Stromal cell of bone marrow (primary cell): Measurements from ENCODE around the gene SGSM2.
A peak's percentile ranks its signal among the peaks of the same experiment; 100 is the strongest.

Experiments used
- DNase-seq: peaks from one replicate; pipeline ENCODE4 v3.0.0-alpha.2; 2012; ENCODE audit warnings: low read depth

SGSM2 gene

GRCh38 chr17:2398655-2399571 lies 61.6 kb downstream of the SGSM2 start:
- DNase-seq = peak; percentile 63

DNA sequence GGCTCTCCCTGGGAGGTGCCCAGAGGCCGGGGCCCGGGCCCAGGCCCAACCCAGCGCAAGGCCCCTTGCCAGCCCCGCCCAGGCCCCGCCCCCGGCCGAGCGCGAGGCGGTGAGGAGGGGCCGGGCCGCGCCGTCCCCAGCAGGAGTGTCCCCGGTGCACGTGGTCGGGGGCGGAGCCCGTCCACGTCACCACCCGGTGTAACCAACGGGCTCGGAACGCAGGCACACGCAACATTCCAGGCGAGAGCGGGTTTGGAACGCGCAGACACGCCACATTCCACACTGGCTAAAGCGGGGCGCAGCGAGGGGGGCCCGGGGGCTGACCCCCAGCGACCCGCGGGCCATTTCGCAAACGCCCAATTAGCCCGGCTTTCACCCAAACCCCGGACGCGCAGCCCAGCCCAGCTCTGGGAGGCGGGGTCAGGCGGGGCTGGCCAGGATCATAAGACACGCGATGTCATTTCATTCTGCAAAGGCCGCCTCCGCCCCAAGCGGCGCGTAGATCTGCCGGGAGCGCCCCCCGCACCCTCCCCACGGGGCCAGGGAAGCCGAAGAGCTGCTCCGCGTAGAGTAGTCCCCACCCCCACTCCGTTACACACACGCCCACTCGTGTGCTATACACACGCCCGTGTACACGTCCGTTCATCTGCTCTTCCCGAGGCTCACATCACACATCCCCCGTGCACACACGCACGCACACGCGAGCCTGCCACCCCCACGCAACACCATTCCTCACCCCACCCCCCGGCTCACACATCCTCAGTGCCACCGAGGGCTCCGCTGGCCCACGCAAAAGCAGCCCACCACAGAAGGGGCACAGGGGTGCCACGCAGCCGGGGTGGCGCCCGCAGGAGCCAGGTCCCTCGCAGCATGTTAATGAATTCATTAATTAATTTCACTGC lies 62.5 kb downstream of the SGSM2 start:
- DNase-seq = peak; percentile 91

DNA sequence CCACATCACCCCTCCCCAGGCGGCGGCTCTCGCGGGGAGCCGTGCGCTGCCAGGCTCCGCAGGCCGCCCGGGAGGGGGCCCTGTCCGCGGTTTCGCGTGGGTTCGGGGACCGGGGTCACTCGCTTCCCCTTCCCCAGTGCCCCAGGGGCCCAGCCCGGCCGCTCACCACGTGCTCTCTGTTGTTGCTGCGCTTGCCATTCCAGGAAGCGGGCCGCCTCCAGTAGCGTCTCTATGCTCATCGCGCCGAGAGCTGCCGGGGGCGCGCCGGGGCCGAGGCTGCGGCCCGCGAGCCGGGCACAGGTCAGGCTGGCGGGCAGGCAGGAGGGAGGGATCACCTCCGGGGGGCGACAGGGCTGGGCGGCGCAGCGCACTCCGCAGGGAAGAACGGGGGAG lies 63.2 kb downstream of the SGSM2 start:
- DNase-seq = no peak

DNA sequence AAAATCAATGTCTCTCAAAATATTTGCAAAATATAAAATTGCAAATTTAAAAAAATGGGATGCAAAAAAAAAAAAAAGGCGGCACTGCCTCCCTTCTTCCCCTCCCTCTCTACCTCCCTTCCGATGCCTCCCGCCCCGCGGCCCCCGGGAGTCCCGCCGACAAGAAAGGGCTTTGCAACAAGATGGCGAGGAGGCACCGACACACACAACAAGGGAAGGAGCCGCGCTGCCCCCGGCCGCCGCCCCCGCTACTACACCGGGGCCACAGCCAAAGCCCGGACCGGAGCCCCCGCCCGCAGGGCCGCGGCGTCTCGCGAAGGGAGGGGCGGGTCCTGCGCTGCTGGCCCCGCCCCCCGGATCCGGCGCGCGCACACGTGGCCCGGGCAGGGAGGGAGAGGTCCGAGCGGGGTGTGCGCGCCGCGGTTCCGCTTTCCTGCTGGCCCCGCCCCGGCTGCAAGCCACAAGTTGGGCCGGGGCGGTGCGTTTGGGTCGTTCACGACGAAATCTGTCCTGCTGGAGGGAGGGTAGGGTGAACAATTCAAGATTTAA lies 63.6 kb downstream of the SGSM2 start, which contains the start of gene MNT:
TSS of gene MNT (minus strand) at position 184 of the 549 bp plus-strand sequence. CDS start 348 bp downstream, outside the sequence.
- DNase-seq = peak; percentile 87

- peak; percentile 98 for DNase-seq
These were observed 64.3 kb downstream of the SGSM2 start for GRCh38 chr17:2401426-2402221.

GRCh38 chr17:2402544-2402943 lies 65.2 kb downstream of the SGSM2 start:
- no peak for DNase-seq

- DNase-seq = no peak
These were observed 65.7 kb downstream of the SGSM2 start for GRCh38 chr17:2403044-2403443.

- DNase-seq = peak; percentile 93
These were observed 68.1 kb downstream of the SGSM2 start for GRCh38 chr17:2405247-2405926.

DNA sequence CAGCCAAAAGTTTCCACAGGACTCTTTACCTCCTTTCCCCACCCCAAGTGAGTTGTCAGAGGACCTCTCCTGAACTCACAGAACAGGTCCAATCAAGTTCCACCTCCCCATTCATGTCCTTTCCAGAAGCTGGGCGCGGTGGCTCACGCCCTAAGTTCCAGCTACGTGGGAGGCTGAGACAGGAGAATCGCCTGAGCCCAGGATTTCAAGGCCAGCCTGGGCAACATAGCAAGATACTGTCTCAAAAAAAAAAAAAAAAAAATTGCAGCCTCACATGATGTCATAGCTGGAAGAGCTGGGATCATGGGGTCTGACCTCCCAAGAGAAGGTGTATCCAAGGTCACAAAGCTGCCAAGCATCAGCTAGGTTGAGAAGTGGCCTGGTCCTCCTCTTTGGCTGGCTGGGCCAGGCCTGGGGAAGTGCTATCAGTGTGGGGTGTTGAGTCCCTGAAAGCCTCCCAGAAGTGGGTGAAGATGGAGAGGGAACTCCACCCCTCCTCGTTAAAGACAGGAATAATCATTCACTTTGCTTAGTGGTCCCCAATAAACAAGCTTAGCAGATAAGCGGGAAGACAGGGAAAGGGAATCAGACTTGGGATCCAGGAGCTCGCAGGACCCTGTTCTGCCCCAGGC lies 69.1 kb downstream of the SGSM2 start:
- DNase-seq = no peak

DNA sequence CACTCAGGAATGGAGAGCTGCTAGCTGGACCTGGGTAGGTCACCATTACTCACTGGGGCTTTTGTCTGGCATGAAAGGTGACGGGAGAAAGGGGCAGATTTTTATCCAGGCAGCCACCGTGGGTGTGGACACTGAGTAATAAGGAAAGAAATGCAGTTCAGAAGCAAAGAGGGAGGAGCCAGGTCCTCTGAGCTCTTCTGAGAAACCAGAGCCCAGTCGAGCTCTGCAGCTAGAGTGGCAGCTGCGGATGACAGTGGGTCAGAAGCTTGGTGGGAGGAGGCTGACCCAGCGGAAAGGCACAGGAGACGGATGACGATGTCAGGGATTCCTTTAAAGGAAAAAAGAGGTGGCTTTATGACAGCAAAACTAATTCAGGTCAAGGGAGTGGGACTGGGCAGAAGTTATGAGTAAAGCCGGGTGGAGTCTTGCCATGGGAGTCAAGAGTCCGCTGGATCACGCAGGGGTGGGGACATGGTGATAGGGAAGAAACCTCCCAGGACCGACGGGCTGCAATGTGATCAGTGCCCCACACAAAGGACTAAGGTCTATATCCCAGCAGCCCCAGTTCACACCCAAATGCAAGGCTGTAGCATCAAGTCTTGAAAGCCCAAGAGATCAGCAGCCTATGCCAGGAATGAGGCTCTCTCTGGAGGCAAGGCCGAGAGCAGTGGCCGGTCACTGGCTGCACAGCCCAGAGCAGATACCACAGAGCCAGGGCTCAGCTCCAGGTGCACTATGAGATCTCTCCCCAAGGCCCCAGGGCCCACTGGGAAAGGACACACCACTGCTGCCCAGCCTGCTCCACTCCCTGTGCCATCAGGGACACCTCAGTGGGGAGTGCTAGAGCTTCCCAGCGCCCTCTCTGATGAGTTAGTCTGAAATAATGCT lies 69.8 kb downstream of the SGSM2 start:
- peak; percentile 90 for DNase-seq

DNA sequence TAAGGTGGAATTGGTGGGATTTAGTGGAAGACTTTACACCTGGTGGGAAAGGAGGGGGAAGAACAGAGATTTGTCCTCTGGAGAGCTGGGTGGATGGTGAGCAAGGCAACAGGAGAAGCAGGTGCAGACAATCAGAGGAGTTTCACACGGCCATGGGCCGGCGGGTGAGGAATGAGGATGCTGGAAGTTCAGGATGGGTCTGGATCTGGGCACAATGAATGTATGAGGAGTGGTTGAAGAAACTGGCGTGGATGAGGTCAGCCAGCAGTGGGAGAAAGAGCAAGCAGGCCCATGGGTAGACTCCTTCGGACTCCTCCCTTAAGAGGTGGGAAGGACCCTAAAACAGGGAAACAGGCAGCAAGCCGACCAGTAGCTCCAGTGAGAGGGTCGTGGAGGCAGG lies 73.7 kb downstream of the SGSM2 start:
- DNase-seq = no peak

DNA sequence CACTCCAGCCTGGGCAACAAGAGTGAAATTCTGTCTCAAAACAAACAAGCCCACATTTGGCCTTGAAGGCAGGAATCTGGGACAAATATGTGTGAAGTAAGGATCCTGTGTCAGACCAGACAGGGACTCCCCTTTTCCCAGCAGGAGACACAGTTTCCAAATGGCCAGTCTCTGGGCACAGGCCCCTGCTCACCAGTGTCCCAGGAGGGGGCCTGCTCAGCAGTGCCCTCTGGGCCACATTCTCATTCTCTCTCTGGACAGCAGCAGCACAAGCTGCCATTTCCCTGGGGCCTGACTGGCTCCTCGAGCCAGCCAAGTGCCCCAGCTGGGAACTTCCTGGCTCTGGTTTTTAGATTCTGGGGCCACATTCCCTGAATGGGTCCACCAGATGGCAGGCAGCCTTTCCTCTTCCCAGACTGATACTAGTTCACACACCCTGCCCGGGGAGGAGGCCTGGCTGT lies 75.3 kb downstream of the SGSM2 start:
- no peak for DNase-seq

DNA sequence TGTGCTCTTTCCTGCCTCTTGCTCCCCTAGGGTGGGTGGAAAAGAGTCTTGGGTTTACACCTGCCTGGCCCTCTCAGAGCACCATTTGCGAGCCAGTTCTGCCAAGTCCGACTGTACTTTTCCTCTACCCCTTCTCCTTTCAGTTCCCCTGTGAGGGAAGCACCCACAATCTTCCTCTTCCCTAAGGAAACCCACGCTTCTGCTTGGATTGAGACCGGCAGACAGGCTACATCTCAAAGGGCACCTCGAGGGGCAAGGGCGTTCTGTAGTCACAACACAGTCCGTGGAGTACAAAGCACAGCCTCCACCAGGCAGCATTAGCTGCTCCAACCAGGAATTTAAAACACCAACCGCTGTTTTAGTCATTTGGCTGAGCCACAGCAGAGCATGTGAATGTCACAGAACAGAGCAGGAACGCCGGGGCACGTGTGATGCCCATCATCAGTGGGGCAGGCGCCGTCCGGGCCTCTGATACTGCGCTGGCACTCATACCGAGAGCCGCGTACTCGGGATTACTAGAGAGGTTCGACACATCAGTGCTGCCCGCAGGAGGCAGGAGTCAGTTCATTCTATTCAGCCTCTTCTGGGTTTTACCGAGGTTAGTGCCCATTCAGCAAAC lies 77.3 kb downstream of the SGSM2 start:
- DNase-seq = no peak

DNA sequence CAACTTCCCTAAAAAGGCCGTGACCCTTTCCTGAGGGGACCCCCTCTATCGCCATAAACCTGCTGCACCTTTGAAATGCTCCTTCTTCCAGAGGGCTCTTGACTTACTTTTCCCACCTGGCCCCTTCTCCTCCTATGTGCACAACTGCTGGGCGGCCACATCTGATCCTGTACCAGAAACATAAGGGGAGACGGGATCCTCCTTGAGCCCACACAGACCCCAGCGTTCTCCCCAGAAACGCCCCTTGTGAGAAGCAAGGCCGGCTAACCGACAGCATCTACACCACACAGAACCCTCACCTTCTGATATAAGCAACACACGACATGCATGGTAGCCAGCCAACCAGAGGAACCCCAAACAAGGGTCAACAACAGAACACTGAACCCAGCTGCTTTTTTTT lies 77.8 kb downstream of the SGSM2 start:
- no peak for DNase-seq

GRCh38 chr17:2416010-2416734 lies 78.9 kb downstream of the SGSM2 start:
- DNase-seq = peak; percentile 79

GRCh38 chr17:2418572-2418971 lies 81.3 kb downstream of the SGSM2 start:
- DNase-seq = no peak

- DNase-seq = no peak
These were observed 82.2 kb downstream of the SGSM2 start for GRCh38 chr17:2419486-2419885.

DNA sequence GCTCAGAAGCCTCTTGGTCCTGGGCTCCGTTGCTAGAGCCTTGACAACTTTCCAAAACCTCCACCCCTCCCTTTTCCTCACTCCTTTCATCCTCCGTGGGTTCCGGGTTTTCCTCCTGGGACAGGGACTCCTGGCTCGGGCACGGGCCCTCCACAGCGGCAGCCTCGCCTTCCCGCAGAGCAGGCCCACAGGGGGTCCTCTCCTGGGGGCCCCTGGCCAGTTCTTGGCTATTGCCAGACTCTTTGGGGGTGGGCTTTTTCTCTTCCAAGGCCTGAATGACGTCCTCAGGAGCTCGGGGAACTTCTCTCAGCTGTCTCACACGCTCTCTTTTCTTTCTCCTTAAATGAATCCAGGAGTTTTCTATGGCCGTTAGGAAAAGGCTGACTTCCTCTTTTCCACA lies 82.9 kb downstream of the SGSM2 start:
- DNase-seq = no peak
